Mucosa of descending colon (tissue), 3 donors: ENCODE data around the gene KMT5B. TPM values are rescaled to one million over a fixed set of nuclear protein-coding genes. Genes with fewer than 3 reads are reported as not detected.

Source experiments
- ATAC-seq: fragments of 200-7000 bp; cut with Tn5 transposase; one replicate; pipeline ENCODE4 v1.9.1; 2020; ENCODE audit warnings: mild to moderate bottlenecking, moderate library complexity
- DNase-seq, 3 donors: peaks; one replicate each; pipeline ENCODE4 v3.0.0-alpha.2; 2020
- H3K36me3 ChIP-seq: fragments of 200-600 bp; one replicate; pipeline ENCODE4 v1.8.0; 2021; ENCODE audit warnings: low read depth, mild to moderate bottlenecking
- H3K4me1 ChIP-seq: fragments of 200-600 bp; one replicate; pipeline ENCODE4 v1.8.0; 2021; ENCODE audit warnings: low read depth, mild to moderate bottlenecking
- H3K4me3 ChIP-seq: fragments of 200-600 bp; one replicate; pipeline ENCODE4 v1.8.0; 2021; ENCODE audit warnings: mild to moderate bottlenecking
- H3K9me3 ChIP-seq: fragments of 200-600 bp; one replicate; pipeline ENCODE4 v1.8.0; 2021; ENCODE audit warnings: mild to moderate bottlenecking
- CTCF ChIP-seq: fragments of 200-600 bp; IDR thresholded peaks from one replicate; pipeline ENCODE4 v1.8.0; 2022; ENCODE audit warnings: antibody characterized with exemption, mild to moderate bottlenecking
- intact Hi-C, 2 donors: fragments of 100-400 bp; cut with DNase I in 1 of 2; cut with micrococcal nuclease in 1 of 2; formaldehyde crosslinking; loops; one replicate each; pipeline versions ENCODE4 v1.11.0 to v1.11.1; 2022; cut with DNase I, micrococcal nuclease
- total RNA-seq, 3 donors: library from RNA; stranded (reverse); fragmentation: NEBNext Ultra II Directional in 2 of 3; extraction: Animal tissue kit (Norgen Biotek cat#: 25700) in 2 of 3; gene quantifications; one replicate each; pipeline versions ENCODE4 v1.2.1 to v1.2.4, GENCODE V29; 2021 to 2023
- donor health status: DM: no; HTN: no; CAD: no; lungs with moderate emphysema.
- donor health status: DM: no; HTN: no; CAD: no.
- donor health status: DM: no; HTN: yes; CAD: no.

Gene KMT5B
- total RNA-seq, 3 donors from 2014 or later: 56.4 to 71.3 (median 65.1) TPM

DNA sequence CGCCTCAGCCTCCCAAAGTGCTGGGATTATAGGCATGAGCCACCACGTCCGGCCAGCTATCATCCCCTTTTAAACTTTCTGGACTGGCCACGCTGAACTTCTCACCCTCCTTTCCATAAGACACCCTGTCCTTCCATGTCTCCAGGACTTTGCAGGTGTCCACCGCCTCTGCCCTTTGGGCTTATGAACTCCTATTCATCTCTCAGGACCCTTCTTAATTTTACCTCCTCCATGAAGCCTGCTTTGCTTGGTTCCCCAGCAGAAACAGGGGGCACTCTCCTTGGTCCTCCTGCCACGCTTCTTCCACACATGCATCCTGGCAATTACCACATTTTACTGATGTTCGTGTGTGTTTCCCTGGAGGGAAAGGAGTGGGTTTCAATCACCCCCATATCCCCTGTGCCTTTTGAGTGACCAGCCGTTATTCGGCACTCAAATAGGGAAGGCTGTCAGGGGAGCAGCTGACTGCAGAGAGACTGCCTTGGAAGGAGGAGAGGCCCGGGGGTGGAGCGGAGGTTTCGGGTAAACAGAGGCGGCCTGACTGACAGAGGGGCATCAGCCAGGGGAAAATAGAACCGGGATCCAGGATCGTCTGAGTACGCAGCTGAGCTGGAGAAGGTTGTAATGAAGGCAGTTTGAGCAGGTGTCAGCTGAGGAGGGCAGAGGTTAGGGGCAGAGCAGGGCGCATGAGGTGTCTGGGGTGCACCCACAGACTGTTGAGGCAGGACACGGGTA, 64.9 kb downstream of the KMT5B start:
- Histone ChIP-seq H3K9me3 (no peaks in the 10 kb centered on the region), H3K4me3 (no peak overlapping the region), H3K4me1 (peaks cover 25% of the 10 kb centered on the region), H3K36me3 (no peaks in the 10 kb centered on the region)
- DNase-seq (peak in 1 of 3 donors; percentile 23), ATAC-seq (no peak)
- TF ChIP-seq CTCF: no peak
- intact Hi-C loops: no loop called here

GRCh38 chr11:68146704-68147474, 66.2 kb downstream of the KMT5B start:
- DNase-seq (peak; percentile 84 to 88 (median 88)), ATAC-seq (peak; percentile 80)
- no peak for TF ChIP-seq CTCF
- Histone ChIP-seq H3K9me3 (no peaks in the 10 kb centered on the region), H3K36me3 (no peaks in the 10 kb centered on the region), H3K4me1 (peaks cover 25% of the 10 kb centered on the region), H3K4me3 (no peak overlapping the region)
- intact Hi-C loops: no loop called here

GRCh38 chr11:68146010-68146540, 67.0 kb downstream of the KMT5B start:
- H3K9me3 ChIP-seq: no peaks in the 10 kb centered on the region
- peaks cover 25% of the 10 kb centered on the region for H3K4me1 ChIP-seq
- peak; percentile 81 for ATAC-seq
- DNase-seq: peak; percentile 96 to 99 (median 98)
- intact Hi-C loops: no loop called here
- no peaks in the 10 kb centered on the region for H3K36me3 ChIP-seq
- no peak for TF ChIP-seq CTCF
- no peak overlapping the region for H3K4me3 ChIP-seq

DNA sequence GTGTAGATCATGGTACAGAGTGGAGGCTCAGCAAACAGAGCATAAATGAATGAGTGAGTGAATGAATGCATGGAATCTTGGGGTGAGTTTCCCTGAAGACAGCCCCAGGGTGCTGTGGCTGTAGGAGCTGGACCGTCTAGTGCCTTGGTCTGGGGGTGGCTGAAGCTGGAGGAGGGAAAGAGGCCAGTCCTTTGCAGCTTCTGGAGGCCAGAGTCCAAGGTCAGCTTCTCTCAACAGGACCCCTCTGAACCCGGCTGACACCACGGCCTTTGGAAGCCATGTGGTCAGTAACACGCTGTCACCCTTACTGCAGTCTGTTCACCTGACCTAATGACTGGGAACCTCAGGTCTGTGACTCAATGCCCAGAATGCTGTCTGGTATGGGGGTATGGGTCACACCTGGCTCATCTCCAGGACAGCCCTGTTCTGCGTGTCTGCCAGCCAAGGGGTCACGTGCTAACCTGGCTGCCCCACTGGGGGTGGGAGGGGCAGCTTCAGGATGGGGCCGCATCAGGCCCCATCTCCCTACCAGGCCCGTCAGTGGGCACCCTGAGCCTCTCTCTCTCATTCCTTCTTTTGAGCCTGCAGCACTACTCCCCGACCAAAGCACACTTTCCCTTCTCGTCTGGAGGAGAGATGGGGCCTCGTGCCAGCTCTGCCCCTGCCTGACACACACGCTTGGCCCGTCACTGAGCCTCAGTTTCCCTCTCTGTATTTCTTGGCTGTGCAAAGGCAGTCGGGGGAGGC, 67.8 kb downstream of the KMT5B start:
- no peak for ATAC-seq
- peak in 2 of 3 donors; percentile 33 to 36 for DNase-seq
- no peak overlapping the region for H3K4me3 ChIP-seq
- H3K4me1 ChIP-seq: peaks cover 25% of the 10 kb centered on the region
- intact Hi-C loops: no loop called here
- no peak for TF ChIP-seq CTCF
- no peaks in the 10 kb centered on the region for H3K9me3 ChIP-seq
- no peaks in the 10 kb centered on the region for H3K36me3 ChIP-seq

DNA sequence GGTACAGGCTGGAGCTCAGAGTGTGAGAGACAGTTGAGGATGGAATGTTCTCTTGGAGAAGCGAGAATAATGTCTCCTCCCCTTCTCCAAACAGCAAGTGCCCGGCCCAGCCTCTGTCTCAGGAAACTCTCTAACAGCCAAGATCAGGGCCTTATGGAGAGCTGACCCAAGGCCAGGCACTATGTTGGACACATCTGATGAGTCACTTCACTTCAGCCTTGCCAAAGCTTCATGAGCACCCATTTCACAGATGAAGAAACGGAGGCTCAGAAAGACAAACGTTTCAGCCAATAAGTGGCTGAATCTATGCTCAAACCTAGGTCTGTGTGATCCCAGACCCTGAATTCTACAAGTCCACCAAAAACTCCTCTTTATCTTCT, 69.8 kb downstream of the KMT5B start:
- DNase-seq (peak in 2 of 3 donors; percentile 18 to 30), ATAC-seq (no peak)
- no peaks in the 10 kb centered on the region for H3K36me3 ChIP-seq
- no peak for TF ChIP-seq CTCF
- intact Hi-C loops: no loop called here
- H3K9me3 ChIP-seq: no peaks in the 10 kb centered on the region
- H3K4me1 ChIP-seq: peaks cover 20% of the 10 kb centered on the region
- H3K4me3 ChIP-seq: no peak overlapping the region
